PC-3 (cell line): ENCODE data around the gene COL19A1.

ENCODE experiments used
- EZH2 ChIP-seq: fragments of 300-600 bp; sonication (generic); IDR thresholded peaks from one replicate; pipeline ENCODE4 v1.6.1; 2017; ENCODE audit warnings: antibody characterized with exemption, mild to moderate bottlenecking, low read length; ENCODE audit not compliant: unreplicated experiment
- TF ChIP-seq, protein P1 (sequence below): fragments of 300-600 bp; sonication (generic); conservative IDR thresholded peaks from 2 replicates; pipeline ENCODE4 v1.5.1; 2017; ENCODE audit warnings: antibody characterized with exemption, low read depth, mild to moderate bottlenecking, low read length

DNA sequence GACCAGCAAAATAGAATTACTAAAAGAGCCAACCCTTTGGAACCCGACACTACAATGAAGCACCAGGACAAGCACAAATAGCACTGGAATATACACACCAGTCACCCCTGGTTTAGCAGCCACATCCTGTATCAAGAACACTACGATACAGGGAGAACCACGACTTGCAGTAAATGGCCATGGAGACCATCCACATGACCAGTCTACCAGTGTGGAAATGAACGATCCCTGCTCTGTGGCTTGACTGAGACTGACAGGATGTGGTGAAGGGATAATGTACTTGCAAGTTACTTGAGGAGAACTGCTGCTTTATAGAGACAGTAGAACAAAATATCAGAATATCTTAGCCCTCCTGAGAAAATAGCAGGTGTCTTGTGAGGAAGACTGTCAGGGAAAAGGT is 266.9 kb downstream of the COL19A1 start:
- TF ChIP-seq, protein P1, sequence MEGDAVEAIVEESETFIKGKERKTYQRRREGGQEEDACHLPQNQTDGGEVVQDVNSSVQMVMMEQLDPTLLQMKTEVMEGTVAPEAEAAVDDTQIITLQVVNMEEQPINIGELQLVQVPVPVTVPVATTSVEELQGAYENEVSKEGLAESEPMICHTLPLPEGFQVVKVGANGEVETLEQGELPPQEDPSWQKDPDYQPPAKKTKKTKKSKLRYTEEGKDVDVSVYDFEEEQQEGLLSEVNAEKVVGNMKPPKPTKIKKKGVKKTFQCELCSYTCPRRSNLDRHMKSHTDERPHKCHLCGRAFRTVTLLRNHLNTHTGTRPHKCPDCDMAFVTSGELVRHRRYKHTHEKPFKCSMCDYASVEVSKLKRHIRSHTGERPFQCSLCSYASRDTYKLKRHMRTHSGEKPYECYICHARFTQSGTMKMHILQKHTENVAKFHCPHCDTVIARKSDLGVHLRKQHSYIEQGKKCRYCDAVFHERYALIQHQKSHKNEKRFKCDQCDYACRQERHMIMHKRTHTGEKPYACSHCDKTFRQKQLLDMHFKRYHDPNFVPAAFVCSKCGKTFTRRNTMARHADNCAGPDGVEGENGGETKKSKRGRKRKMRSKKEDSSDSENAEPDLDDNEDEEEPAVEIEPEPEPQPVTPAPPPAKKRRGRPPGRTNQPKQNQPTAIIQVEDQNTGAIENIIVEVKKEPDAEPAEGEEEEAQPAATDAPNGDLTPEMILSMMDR, result no peak
- TF ChIP-seq EZH2, result no peak
